HepG2 (cell line): ENCODE data around the gene OR6S1. TPM values are rescaled to one million over a fixed set of nuclear protein-coding genes. Genes with fewer than 3 reads are reported as not detected.
A peak's percentile ranks its signal among the peaks of the same experiment; 100 is the strongest.

Source experiments
- ATF1 ChIP-seq: IDR thresholded peaks from 2 replicates; pipeline ENCODE4 v1.6.1; 2016; ENCODE audit warnings: mild to moderate bottlenecking, control low read depth
- BCL6 ChIP-seq: IDR thresholded peaks from 2 replicates; pipeline ENCODE4 v1.6.1; 2016; ENCODE audit warnings: missing genetic modification reagents, missing compliant biosample characterization
- ETV5 ChIP-seq: IDR thresholded peaks from 2 replicates; pipeline ENCODE4 v1.6.1; 2018; ENCODE audit warnings: missing biosample characterization, missing genetic modification reagents, inconsistent platforms, borderline replicate concordance
- KDM5A ChIP-seq: fragments of 200-600 bp; sonication (generic); IDR thresholded peaks from 2 replicates; pipeline ENCODE4 v1.7.0; 2018; ENCODE audit warnings: antibody characterized with exemption, mild to moderate bottlenecking, low read length, borderline replicate concordance
- MTA1 ChIP-seq: sonication (generic); formaldehyde crosslinking; IDR thresholded peaks from 2 replicates; pipeline ENCODE4 v1.4.0; 2020; ENCODE audit warnings: missing genetic modification reagents, mild to moderate bottlenecking, borderline replicate concordance
- NCOA2 ChIP-seq: sonication (generic); formaldehyde crosslinking; IDR thresholded peaks from 2 replicates; pipeline ENCODE4 v1.8.0; 2022; ENCODE audit warnings: inconsistent platforms
- NKX3-1 ChIP-seq: sonication (generic); formaldehyde crosslinking; IDR thresholded peaks from 2 replicates; pipeline ENCODE4 v1.5.0; 2020; ENCODE audit warnings: missing genetic modification reagents
- RBAK ChIP-seq: sonication (generic); formaldehyde crosslinking; IDR thresholded peaks from 2 replicates; pipeline ENCODE4 v1.5.1; 2020; ENCODE audit warnings: mild to moderate bottlenecking, missing genetic modification reagents
- TOE1 ChIP-seq: sonication (generic); formaldehyde crosslinking; IDR thresholded peaks from 2 replicates; pipeline ENCODE4 v1.4.0; 2020; ENCODE audit warnings: mild to moderate bottlenecking, missing genetic modification reagents
- ZFP41 ChIP-seq: sonication (generic); formaldehyde crosslinking; IDR thresholded peaks from 2 replicates; pipeline ENCODE4 v1.4.0; 2020; ENCODE audit warnings: mild to moderate bottlenecking, missing genetic modification reagents, borderline replicate concordance
- ZNF235 ChIP-seq: sonication (generic); formaldehyde crosslinking; IDR thresholded peaks from 2 replicates; pipeline ENCODE4 v1.8.1; 2023; ENCODE audit warnings: mild to moderate bottlenecking, missing genetic modification reagents, borderline replicate concordance
- ZNF337 ChIP-seq: sonication (generic); formaldehyde crosslinking; IDR thresholded peaks from 2 replicates; pipeline ENCODE4 v1.5.1; 2020; ENCODE audit warnings: missing genetic modification reagents, low read depth, mild to moderate bottlenecking, borderline replicate concordance
- ZNF530 ChIP-seq: sonication (generic); formaldehyde crosslinking; IDR thresholded peaks from 2 replicates; pipeline ENCODE4 v1.5.0; 2020; ENCODE audit warnings: low read depth, mild to moderate bottlenecking, missing genetic modification reagents
- ZNF577 ChIP-seq: sonication (generic); formaldehyde crosslinking; IDR thresholded peaks from 2 replicates; pipeline ENCODE4 v1.4.0; 2020; ENCODE audit warnings: mild to moderate bottlenecking, low read depth, missing genetic modification reagents, borderline replicate concordance
- ZNF878 ChIP-seq: sonication (generic); formaldehyde crosslinking; IDR thresholded peaks from 2 replicates; pipeline ENCODE4 v1.8.1; 2023; ENCODE audit warnings: mild to moderate bottlenecking, missing genetic modification reagents, moderate library complexity
- polyA plus RNA-seq, 8 experiments: library from polyadenylated mRNA; depleted of rRNA in 3 of 8; stranded (reverse) in 7 of 8; unstranded in 1 of 8; fragments of >200 nt; fragmentation: Illumina TruSeq in 4 of 8; extraction: Trizol in 4 of 8; gene quantifications; 2 replicates each; pipeline versions ENCODE4 v1.2.1 to v1.2.3, GENCODE V29; 2011 to 2016; ENCODE audit warnings: low read depth in 4 of 8, missing spikeins in 1 of 8, mixed read lengths in 1 of 8; ENCODE audit not compliant: insufficient read depth in 1 of 8
- total RNA-seq, 5 experiments: library from RNA; depleted of rRNA; stranded (reverse); fragments of >200 nt; fragmentation: Illumina TruSeq; extraction: Trizol; gene quantifications; 2 replicates each; pipeline ENCODE4 v1.2.3, GENCODE V29; 2016; ENCODE audit warnings: low read depth in 1 of 5
- TF ChIP-seq, protein P1 (sequence below): IDR thresholded peaks from 2 replicates; pipeline ENCODE4 v1.6.1; 2016; ENCODE audit warnings: mild to moderate bottlenecking
- TF ChIP-seq, protein P2 (sequence below): sonication (generic); formaldehyde crosslinking; IDR thresholded peaks from 2 replicates; pipeline ENCODE4 v1.5.1; 2020; ENCODE audit warnings: mild to moderate bottlenecking, missing genetic modification reagents, borderline replicate concordance
- TF ChIP-seq, protein P3 (sequence below): sonication (generic); formaldehyde crosslinking; IDR thresholded peaks from 2 replicates; pipeline ENCODE4 v1.8.1; 2023; ENCODE audit warnings: missing genetic modification reagents, inconsistent platforms, borderline replicate concordance

The OR6S1 gene
- total and polyA plus RNA-seq, 2 of the 13 experiments (the other 11 are each of a cell fraction or from before 2014, with no cell fraction given) = 0.09 TPM; not detected in 1

- TF ChIP-seq ETV5 (CRISPR knock-in tag) = peak; percentile 98
- TF ChIP-seq ZFP41 (CRISPR knock-in tag) = no peak
- no peak for TF ChIP-seq ZNF235 (CRISPR knock-in tag)
- TF ChIP-seq ATF1 (CRISPR knock-in tag) = peak; percentile 64; the same call in 1 of the 2 replicates
- TF ChIP-seq NCOA2 (CRISPR knock-in tag) = peak; percentile 99
- TF ChIP-seq, protein P1, sequence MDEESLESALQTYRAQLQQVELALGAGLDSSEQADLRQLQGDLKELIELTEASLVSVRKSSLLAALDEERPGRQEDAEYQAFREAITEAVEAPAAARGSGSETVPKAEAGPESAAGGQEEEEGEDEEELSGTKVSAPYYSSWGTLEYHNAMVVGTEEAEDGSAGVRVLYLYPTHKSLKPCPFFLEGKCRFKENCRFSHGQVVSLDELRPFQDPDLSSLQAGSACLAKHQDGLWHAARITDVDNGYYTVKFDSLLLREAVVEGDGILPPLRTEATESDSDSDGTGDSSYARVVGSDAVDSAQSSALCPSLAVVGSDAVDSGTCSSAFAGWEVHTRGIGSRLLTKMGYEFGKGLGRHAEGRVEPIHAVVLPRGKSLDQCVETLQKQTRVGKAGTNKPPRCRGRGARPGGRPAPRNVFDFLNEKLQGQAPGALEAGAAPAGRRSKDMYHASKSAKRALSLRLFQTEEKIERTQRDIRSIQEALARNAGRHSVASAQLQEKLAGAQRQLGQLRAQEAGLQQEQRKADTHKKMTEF (CRISPR knock-in tag) = peak; percentile 96
- no peak for TF ChIP-seq RBAK
- TF ChIP-seq ZNF530 = no peak
- TF ChIP-seq, protein P2, sequence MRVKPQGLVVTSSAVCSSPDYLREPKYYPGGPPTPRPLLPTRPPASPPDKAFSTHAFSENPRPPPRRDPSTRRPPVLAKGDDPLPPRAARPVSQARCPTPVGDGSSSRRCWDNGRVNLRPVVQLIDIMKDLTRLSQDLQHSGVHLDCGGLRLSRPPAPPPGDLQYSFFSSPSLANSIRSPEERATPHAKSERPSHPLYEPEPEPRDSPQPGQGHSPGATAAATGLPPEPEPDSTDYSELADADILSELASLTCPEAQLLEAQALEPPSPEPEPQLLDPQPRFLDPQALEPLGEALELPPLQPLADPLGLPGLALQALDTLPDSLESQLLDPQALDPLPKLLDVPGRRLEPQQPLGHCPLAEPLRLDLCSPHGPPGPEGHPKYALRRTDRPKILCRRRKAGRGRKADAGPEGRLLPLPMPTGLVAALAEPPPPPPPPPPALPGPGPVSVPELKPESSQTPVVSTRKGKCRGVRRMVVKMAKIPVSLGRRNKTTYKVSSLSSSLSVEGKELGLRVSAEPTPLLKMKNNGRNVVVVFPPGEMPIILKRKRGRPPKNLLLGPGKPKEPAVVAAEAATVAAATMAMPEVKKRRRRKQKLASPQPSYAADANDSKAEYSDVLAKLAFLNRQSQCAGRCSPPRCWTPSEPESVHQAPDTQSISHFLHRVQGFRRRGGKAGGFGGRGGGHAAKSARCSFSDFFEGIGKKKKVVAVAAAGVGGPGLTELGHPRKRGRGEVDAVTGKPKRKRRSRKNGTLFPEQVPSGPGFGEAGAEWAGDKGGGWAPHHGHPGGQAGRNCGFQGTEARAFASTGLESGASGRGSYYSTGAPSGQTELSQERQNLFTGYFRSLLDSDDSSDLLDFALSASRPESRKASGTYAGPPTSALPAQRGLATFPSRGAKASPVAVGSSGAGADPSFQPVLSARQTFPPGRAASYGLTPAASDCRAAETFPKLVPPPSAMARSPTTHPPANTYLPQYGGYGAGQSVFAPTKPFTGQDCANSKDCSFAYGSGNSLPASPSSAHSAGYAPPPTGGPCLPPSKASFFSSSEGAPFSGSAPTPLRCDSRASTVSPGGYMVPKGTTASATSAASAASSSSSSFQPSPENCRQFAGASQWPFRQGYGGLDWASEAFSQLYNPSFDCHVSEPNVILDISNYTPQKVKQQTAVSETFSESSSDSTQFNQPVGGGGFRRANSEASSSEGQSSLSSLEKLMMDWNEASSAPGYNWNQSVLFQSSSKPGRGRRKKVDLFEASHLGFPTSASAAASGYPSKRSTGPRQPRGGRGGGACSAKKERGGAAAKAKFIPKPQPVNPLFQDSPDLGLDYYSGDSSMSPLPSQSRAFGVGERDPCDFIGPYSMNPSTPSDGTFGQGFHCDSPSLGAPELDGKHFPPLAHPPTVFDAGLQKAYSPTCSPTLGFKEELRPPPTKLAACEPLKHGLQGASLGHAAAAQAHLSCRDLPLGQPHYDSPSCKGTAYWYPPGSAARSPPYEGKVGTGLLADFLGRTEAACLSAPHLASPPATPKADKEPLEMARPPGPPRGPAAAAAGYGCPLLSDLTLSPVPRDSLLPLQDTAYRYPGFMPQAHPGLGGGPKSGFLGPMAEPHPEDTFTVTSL = peak; percentile 77; the same call in 1 of the 2 replicates
- TF ChIP-seq ZNF337 = no peak
- no peak for TF ChIP-seq ZNF577
- TF ChIP-seq BCL6 (CRISPR knock-in tag) = peak; percentile 93
- TF ChIP-seq ZNF878 (CRISPR knock-in tag) = 0 out of 2 replicates have a peak, but pooled peaks have one; percentile 53
- peak; percentile 58; the same call in 1 of the 2 replicates for TF ChIP-seq NKX3-1 (CRISPR knock-in tag)
- TF ChIP-seq, protein P3, sequence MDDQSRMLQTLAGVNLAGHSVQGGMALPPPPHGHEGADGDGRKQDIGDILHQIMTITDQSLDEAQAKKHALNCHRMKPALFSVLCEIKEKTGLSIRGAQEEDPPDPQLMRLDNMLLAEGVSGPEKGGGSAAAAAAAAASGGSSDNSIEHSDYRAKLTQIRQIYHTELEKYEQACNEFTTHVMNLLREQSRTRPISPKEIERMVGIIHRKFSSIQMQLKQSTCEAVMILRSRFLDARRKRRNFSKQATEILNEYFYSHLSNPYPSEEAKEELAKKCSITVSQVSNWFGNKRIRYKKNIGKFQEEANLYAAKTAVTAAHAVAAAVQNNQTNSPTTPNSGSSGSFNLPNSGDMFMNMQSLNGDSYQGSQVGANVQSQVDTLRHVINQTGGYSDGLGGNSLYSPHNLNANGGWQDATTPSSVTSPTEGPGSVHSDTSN (CRISPR knock-in tag) = 0 out of 2 replicates have a peak, but pooled peaks have one; percentile 14
- TF ChIP-seq KDM5A = 0 out of 2 replicates have a peak, but pooled peaks have one; percentile 11
- 0 out of 2 replicates have a peak, but pooled peaks have one; percentile 58 for TF ChIP-seq TOE1 (CRISPR knock-in tag)
- no peak for TF ChIP-seq MTA1 (CRISPR knock-in tag)
These were observed 45.1 kb upstream of the OR6S1 start (continued) for GRCh38 chr14:20686386-20687143.
